HG02981 (cell line): Measurements from ENCODE around the gene CACNA1A.
"Not testable (repeated sequence)": the region's sequence is repeated elsewhere in the genome, so short reads cannot be mapped to it uniquely, and the experiment has no call there.

Experiments
- ATAC-seq: cut with Tn5 transposase; IDR thresholded peaks from one replicate; pipeline ENCODE4 v1.9.1; 2021; ENCODE audit warnings: mild to moderate bottlenecking, moderate library complexity; ENCODE audit not compliant: unreplicated experiment

The CACNA1A gene

DNA sequence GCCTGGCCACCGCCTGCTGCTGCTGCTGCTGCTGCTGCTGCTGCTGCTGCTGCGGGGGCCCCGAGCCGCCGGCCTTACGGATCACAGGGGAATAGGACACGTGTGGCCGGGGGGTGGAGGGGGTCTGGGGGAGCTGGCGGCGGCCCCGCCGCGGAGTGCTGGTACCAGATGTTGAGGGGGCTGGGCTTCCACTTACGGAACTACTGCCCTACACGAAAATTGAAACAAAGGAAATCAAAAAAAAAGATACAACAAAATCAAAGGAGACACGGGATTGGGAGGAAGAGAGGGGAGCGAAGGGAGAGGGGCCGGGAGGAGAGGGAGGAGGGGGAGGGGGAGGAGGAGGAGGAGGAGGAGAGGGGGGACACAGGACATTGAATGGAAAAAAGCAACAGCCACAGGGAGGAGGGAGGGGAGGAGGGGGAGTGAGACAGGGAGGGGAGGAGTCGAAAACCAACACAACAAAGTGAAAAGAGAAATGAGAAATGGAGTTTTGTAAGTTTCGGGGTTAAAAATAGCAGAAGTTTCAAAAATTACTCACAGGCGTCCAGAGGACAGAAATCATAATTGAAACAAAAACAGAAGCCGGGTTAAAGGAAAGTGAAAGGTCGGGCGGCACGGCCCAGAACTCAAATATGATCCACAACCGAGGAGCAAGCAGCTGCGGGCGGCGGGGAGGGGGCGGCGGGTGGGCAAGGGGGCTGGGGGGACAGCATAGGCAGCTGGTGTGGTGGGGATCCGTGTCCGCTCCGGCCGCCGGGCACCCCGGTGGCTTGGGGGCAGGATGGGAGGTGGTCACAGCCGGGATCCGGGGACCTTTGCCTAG lies 298.2 kb downstream of the CACNA1A start:
- peak; percentile 55 for ATAC-seq

DNA sequence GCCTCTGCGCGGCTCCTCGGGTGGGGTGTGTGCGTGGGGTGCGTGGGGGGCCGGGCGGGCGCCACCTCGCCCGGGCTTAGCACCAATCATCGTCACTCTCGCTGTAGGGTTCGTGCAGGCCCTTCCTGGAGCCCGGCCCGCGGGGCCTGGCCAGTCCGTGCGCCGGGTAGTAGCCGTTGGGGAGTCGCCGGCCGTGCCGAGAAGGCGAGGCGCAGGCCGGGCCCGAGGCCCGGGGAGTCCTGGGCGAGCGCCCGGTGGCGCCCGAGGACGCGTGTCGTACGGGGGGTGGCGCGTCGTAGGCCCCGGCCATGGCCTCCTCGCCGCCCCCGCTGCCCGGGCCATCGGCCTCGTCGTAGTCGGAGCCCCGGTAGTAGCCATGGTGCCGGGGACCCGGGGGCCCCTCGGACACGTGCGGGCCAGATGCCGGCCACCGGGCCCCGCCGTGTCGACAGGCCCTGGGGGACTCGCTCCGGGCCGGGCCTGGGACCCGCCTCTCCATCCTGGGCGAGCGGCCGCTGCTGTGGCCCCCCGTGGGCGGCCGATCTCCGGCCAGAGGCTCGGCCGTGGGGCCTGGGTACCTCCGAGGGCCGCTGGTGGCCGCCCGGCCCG lies 298.9 kb downstream of the CACNA1A start:
- no peak for ATAC-seq

DNA sequence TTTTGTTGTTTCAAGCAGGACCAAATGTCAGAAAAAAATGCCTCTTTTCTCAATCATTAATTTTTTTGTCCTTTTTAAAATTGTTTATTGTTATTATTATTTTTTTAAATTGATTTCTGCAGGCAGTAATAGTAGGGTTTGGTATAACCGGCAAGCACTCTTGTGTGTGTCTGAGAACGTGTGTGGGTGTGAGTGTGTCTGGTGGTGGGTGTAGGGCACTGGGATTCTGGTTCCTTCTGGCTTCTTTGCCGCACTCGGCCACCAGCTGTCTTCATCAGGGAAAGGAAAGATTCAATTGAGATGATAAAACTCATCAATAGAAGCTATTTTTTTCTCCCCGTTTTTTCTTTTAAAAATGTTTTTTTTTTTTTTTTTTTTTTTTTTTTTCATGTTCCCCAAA lies 299.7 kb downstream of the CACNA1A start:
- ATAC-seq, result no peak

GRCh38 chr19:13202112-13202511 lies 304.2 kb downstream of the CACNA1A start:
- not testable (repeated sequence) for ATAC-seq

DNA sequence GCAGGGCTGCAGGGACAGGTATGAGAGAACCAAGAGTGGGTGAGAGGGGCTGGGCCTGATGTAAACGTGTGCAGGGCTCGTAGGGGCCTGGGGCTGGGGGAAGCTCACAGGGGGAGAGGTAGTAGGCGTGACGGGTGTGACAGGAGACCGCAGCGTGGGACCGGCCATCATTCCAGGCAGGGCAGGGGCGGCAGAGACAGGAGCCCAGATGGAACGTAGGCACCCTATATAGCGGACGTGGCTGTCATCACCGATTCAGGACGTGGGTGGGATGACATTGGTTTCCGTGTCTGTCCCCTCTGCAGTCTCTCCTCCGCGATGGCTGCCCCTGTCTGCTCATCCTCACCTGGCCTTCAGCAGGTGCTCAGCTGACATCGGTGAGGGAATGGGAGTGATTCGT lies 307.6 kb downstream of the CACNA1A start:
- ATAC-seq, result no peak

DNA sequence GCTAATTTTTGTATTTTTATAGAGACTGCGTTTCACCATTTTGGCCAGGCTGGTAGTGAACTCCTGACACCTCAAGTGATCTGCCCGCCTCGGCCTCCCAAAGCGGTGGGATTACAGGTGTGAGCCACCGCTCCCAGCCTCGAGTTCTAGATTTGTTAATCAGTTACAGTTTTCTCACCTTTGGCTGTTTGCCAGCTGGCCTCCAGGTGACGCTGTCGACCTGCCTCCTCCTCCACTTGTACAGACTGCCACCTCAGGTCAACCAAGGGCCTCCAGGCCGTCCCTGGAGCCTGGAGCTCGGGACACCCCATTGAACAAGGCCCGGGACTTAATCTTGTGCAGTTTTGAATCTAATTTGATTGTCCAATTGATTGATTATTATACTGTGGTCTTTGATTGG lies 310.6 kb downstream of the CACNA1A start:
- ATAC-seq, result no peak

GRCh38 chr19:13190781-13191540 lies 315.3 kb downstream of the CACNA1A start:
- no peak for ATAC-seq

DNA sequence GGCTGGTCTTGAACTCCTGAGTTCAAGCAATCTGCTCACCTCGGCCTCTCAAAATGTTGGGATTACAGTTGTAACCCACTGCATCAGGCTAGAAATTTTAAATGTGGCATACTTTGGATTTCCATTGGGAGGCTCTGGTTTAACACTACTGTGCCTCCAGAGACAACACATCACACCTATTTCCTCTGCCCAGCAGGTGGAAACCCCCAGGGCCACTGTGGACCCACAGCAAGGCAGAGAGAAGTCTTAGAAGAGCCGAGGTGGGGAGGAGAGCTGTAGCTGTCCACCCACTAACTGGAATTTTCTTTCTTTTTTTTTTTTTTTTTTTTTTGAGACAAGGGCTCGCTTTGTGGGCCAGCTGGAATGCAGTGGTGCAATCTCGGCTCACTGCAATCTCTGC lies 316.7 kb downstream of the CACNA1A start:
- no peak for ATAC-seq

DNA sequence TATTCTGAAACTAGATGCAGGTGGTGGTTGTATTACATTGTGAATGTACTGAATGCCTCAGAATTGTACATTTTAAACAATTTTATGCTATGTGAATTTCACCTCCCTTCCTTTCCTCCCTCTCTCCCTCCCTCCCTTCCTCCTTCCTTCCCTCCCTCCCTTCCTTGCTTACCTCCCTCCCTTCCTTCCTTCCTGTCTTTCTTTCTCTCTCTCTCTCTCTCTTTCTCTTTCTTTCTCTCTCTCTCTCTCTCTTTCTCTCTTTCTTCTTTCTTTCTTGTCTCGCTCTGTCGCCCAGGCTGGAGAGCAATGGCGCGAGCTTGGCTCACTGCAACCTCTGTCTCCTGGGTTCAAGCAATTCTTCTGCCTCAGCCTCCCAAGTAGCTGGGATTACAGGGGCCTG lies 318.9 kb downstream of the CACNA1A start:
- ATAC-seq, result no peak

- ATAC-seq, result not testable (repeated sequence)
Measured at GRCh38 chr19:13186688-13187087, 319.6 kb downstream of the CACNA1A start.

DNA sequence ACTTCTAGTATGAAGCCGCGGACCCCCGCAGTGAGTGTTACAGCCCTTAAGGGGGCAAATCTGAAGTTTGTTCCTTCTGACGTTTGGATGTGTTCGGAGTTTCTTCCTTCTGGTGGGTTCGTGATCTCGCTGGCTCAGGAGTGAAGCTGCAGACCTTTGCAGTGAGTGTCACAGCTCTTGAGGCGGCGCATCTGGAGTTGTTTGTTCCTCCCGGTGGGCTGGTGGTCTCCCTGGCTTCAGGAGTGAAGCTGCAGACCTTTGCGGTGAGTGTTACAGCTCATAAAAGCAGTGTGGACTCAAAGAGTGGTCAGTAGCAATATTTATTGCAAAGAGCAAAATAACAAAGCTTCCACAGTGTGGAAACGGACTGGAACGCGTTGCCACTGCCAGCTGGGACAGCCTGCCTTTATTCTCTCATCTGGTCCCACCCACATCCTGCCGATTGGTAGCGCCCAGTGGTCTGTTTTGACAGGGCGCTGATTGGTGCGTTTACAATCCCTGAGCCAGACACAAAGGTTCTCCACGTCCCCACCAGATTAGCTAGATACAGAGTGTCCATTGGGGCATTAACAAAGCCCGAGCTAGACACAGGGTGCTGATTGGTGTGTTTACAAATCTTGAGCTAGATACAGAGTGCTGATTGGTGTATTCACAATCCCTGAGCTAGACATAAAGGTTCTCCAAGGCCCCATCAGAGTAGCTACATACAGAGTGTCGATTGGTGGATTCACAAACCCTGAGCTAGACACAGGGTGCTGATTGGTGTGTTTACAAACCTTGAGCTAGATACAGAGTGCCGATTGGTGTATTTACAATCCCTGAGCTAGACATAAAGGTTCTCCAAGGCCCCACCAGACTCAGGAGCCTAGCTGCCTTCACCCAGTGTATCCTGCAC lies 320.3 kb downstream of the CACNA1A start:
- not testable (repeated sequence) for ATAC-seq

DNA sequence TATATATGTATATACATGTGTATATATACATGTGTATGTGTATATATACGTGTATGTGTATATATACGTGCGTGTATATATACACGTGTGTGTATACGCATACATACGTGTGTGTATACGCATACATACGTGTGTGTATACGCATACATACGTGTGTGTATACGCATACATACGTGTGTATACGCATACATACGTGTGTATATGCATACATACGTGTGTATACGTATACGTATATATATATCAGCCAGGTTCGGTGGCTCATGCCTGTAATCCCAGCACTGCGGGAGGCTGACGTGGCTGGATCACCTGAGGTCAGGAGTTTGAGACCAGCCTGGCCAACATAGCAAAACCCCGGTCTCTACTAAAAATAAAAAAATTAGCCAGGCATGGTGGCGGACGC lies 321.4 kb downstream of the CACNA1A start:
- ATAC-seq, result not testable (repeated sequence)

- ATAC-seq, result no peak
Measured at GRCh38 chr19:13181747-13182388, 324.4 kb downstream of the CACNA1A start.

GRCh38 chr19:13178291-13178690 lies 328.0 kb downstream of the CACNA1A start:
- ATAC-seq, result not testable (repeated sequence)

GRCh38 chr19:13177584-13177983 lies 328.7 kb downstream of the CACNA1A start:
- ATAC-seq, result not testable (repeated sequence)

GRCh38 chr19:13176345-13176744 lies 329.9 kb downstream of the CACNA1A start:
- no peak for ATAC-seq

DNA sequence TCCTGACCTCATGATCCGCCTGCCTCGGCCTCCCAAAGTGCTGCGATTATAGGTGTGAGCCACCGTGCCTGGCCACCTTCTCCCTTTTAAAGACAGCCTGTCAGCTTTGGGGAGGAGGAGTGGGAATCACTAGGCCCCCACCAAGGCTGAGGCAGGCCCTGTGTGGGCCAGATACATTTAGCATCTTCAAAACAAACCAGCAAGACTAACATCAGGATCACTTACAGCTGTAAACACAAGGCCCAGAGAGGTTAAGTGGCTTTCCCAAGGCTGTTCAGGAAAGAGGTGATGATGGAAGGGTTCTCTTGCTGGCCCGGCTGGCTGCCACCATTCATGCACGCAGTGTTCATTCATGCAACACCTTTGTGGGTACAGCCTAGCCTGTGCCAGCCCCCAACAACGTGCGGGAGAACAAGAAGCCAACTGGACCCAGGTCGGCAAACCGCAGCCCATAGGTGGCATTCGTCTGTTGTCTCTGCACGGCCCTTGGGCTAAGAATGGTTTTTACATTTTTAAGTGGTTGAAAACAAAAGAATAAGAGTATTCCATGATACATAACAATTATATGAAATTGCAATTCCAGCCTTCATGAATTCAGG lies 333.0 kb downstream of the CACNA1A start:
- no peak for ATAC-seq

- no peak for ATAC-seq
Measured at GRCh38 chr19:13172346-13173138, 333.7 kb downstream of the CACNA1A start.

GRCh38 chr19:13171146-13171545 lies 335.1 kb downstream of the CACNA1A start:
- no peak for ATAC-seq
